HEK293 (cell line): ENCODE results near the gene ZCCHC14.

Experiments used
- CTCF ChIA-PET: fragments of 350-600 bp; formaldehyde crosslinking; extraction: SDS; loops from one replicate; lab custom pipeline; 2021; ENCODE audit warnings: antibody characterized with exemption; lab: Yijun Ruan, JAX
- POLR2A ChIA-PET: fragments of 300-600 bp; formaldehyde crosslinking; extraction: SDS; loops from one replicate; lab custom pipeline; 2020; ENCODE audit warnings: antibody characterized with exemption, inconsistent platforms; lab: Yijun Ruan, JAX
- H3K27ac ChIP-seq: fragments of 200-500 bp; sonication (Bioruptor generic); 2 replicates; pipeline ENCODE4 v1.5.1; 2014; ENCODE audit warnings: low read depth, low read length, control low read depth, inconsistent platforms; ENCODE audit errors: extremely low read depth
- H3K36me3 ChIP-seq, 2 experiments: fragments of 200-500 bp in 1 of 2; sonication (Bioruptor generic) in 1 of 2; 1 replicate in 1 of 2; 2 replicates in 1 of 2; pipeline ENCODE4 v1.5.1; 2014 to 2017; ENCODE audit warnings: inconsistent platforms in 2 of 2, low read length in 2 of 2; ENCODE audit not compliant: control insufficient read depth in 2 of 2, insufficient read depth in 1 of 2
- H3K4me1 ChIP-seq: fragments of 200-500 bp; sonication (Bioruptor generic); 2 replicates; pipeline ENCODE4 v1.5.1; 2014; ENCODE audit warnings: mild to moderate bottlenecking, low read length, inconsistent platforms; ENCODE audit not compliant: control insufficient read depth, insufficient read depth
- H3K4me3 ChIP-seq: 2 replicates; pipeline ENCODE4 v1.5.1; 2011; ENCODE audit warnings: low read depth, mild to moderate bottlenecking, control low read depth, low read length, moderate library complexity
- H3K9me3 ChIP-seq: fragments of 200-500 bp; sonication (Bioruptor generic); 2 replicates; pipeline ENCODE4 v1.5.1; 2014; ENCODE audit warnings: low read depth, low read length, inconsistent platforms; ENCODE audit not compliant: control insufficient read depth, insufficient read depth
- AEBP2 ChIP-seq: fragments of 450-650 bp; formaldehyde crosslinking; IDR thresholded peaks from 2 replicates; pipeline ENCODE4 v1.5.1; 2016; ENCODE audit warnings: missing biosample characterization, missing genetic modification characterization, borderline replicate concordance
- HOXC10 ChIP-seq: sonication (generic); formaldehyde crosslinking; IDR thresholded peaks from 2 replicates; pipeline ENCODE4 v1.8.1; 2023; ENCODE audit warnings: mild to moderate bottlenecking, missing genetic modification reagents
- INSM2 ChIP-seq: fragments of 450-650 bp; formaldehyde crosslinking; IDR thresholded peaks from 2 replicates; pipeline ENCODE4 v1.5.1; 2016; ENCODE audit warnings: missing biosample characterization, missing genetic modification characterization
- KLF7 ChIP-seq: fragments of 450-650 bp; formaldehyde crosslinking; IDR thresholded peaks from 2 replicates; pipeline ENCODE4 v1.5.1; 2016; ENCODE audit warnings: missing biosample characterization, missing genetic modification characterization, borderline replicate concordance
- PATZ1 ChIP-seq: fragments of 450-650 bp; formaldehyde crosslinking; IDR thresholded peaks from 2 replicates; pipeline ENCODE4 v1.5.1; 2016; ENCODE audit warnings: missing biosample characterization, missing genetic modification characterization
- PBX3 ChIP-seq: sonication (generic); formaldehyde crosslinking; IDR thresholded peaks from 2 replicates; pipeline ENCODE4 v1.8.1; 2022; ENCODE audit warnings: mild to moderate bottlenecking, moderate library complexity, missing genetic modification reagents
- PRDM1 ChIP-seq: fragments of 450-650 bp; formaldehyde crosslinking; IDR thresholded peaks from 2 replicates; pipeline ENCODE4; 2016; ENCODE audit warnings: missing biosample characterization, missing genetic modification characterization
- SALL2 ChIP-seq: fragments of 450-650 bp; formaldehyde crosslinking; IDR thresholded peaks from 2 replicates; pipeline ENCODE4 v1.5.0; 2017; ENCODE audit warnings: missing biosample characterization, mild to moderate bottlenecking, missing genetic modification characterization, borderline replicate concordance
- ZIC2 ChIP-seq: fragments of 450-650 bp; formaldehyde crosslinking; IDR thresholded peaks from 2 replicates; pipeline ENCODE4 v1.5.1; 2016; ENCODE audit warnings: missing biosample characterization, missing genetic modification characterization
- ZNF112 ChIP-seq: fragments of 450-650 bp; formaldehyde crosslinking; IDR thresholded peaks from 2 replicates; pipeline ENCODE4 v1.5.0; 2017; ENCODE audit warnings: missing biosample characterization, missing genetic modification characterization
- ZNF157 ChIP-seq: fragments of 450-650 bp; formaldehyde crosslinking; IDR thresholded peaks from 2 replicates; pipeline ENCODE4 v1.5.1; 2016; ENCODE audit warnings: missing biosample characterization, missing genetic modification characterization
- ZNF16 ChIP-seq: fragments of 450-650 bp; formaldehyde crosslinking; IDR thresholded peaks from 2 replicates; pipeline ENCODE4 v1.5.1; 2016; ENCODE audit warnings: low read depth, missing biosample characterization, missing genetic modification characterization
- ZNF202 ChIP-seq: fragments of 450-650 bp; formaldehyde crosslinking; IDR thresholded peaks from 2 replicates; pipeline ENCODE4 v1.5.1; 2016; ENCODE audit warnings: missing biosample characterization, missing genetic modification characterization, borderline replicate concordance
- ZNF404 ChIP-seq: fragments of 450-650 bp; formaldehyde crosslinking; IDR thresholded peaks from 2 replicates; pipeline ENCODE4 v1.5.1; 2017; ENCODE audit warnings: missing biosample characterization, missing genetic modification characterization
- ZNF580 ChIP-seq: fragments of 450-650 bp; formaldehyde crosslinking; IDR thresholded peaks from 2 replicates; pipeline ENCODE4 v1.5.1; 2016; ENCODE audit warnings: missing biosample characterization, missing genetic modification characterization
- ZNF621 ChIP-seq: fragments of 450-650 bp; formaldehyde crosslinking; IDR thresholded peaks from 2 replicates; pipeline ENCODE4 v1.5.1; 2017; ENCODE audit warnings: missing biosample characterization, missing genetic modification characterization
- ZNF624 ChIP-seq: fragments of 450-650 bp; formaldehyde crosslinking; IDR thresholded peaks from 2 replicates; pipeline ENCODE4 v1.5.1; 2017; ENCODE audit warnings: missing biosample characterization, missing genetic modification characterization
- ZNF670 ChIP-seq: fragments of 450-650 bp; formaldehyde crosslinking; IDR thresholded peaks from 2 replicates; pipeline ENCODE4 v1.5.1; 2016; ENCODE audit warnings: missing biosample characterization, missing genetic modification characterization, low read depth
- ZNF701 ChIP-seq: fragments of 450-650 bp; formaldehyde crosslinking; IDR thresholded peaks from 2 replicates; pipeline ENCODE4 v1.5.1; 2016; ENCODE audit warnings: missing biosample characterization, missing genetic modification characterization

ZCCHC14 gene

GRCh38 chr16:87358696-87359095 lies 134.1 kb downstream of the ZCCHC14 start:
- CTCF ChIA-PET, result interaction anchor here (0.5 kb wide), 1 partner anchor 795 kb away, joined by 4 read pairs; no protein-coding TSS in a partner anchor
- Histone ChIP-seq H3K4me3 (no peak overlapping the region), H3K4me1 (0 out of 2 replicates have a peak, but pooled peaks cover 2% of the 10 kb centered on the region), H3K9me3 (no peaks in the 10 kb centered on the region), H3K27ac (no peak overlapping the region), H3K36me3 (peaks cover 0 to 57% of the 10 kb centered on the region in 2 experiments; a peak in 1 of 3 replicates)
- POLR2A ChIA-PET, result no interaction called here
- no peak for TF ChIP-seq ZNF670 (tag by site-specific recombination)
- TF ChIP-seq PBX3, result no peak
- no peak for TF ChIP-seq PATZ1 (tag by site-specific recombination)

- ChIA-PET POLR2A (no interaction called here), CTCF (interaction anchor here (0.5 to 0.6 kb wide), 2 partner anchors 523 to 794 kb away, joined by 4 read pairs; no protein-coding TSS in a partner anchor)
- Histone ChIP-seq H3K9me3 (no peaks in the 10 kb centered on the region), H3K4me1 (no peaks in the 10 kb centered on the region), H3K4me3 (no peak overlapping the region), H3K36me3 (peaks cover 0 to 61% of the 10 kb centered on the region in 2 experiments; a peak in 1 of 3 replicates), H3K27ac (no peak overlapping the region)
- no peak for TF ChIP-seq PATZ1 (tag by site-specific recombination)
- no peak for TF ChIP-seq SALL2 (tag by site-specific recombination)
- no peak for TF ChIP-seq ZIC2 (tag by site-specific recombination)
- no peak for TF ChIP-seq ZNF112 (tag by site-specific recombination)
- TF ChIP-seq HOXC10 (CRISPR knock-in tag), result no peak
- TF ChIP-seq ZNF202, result no peak
- no peak for TF ChIP-seq INSM2 (tag by site-specific recombination)
- no peak for TF ChIP-seq ZNF701 (tag by site-specific recombination)
- TF ChIP-seq ZNF624 (tag by site-specific recombination), result no peak
- no peak for TF ChIP-seq ZNF621 (tag by site-specific recombination)
- TF ChIP-seq ZNF16 (tag by site-specific recombination), result no peak
- TF ChIP-seq PRDM1 (tag by site-specific recombination), result no peak
- TF ChIP-seq ZNF404 (tag by site-specific recombination), result no peak
- TF ChIP-seq KLF7, result no peak
- TF ChIP-seq ZNF580, result no peak
- TF ChIP-seq AEBP2 (tag by site-specific recombination), result no peak
- no peak for TF ChIP-seq ZNF157 (tag by site-specific recombination)
Measured at GRCh38 chr16:87358250-87358649, 134.6 kb downstream of the ZCCHC14 start.
